HG02678 (cell line): Measurements from ENCODE around the gene PLEKHS1.
A peak's percentile ranks its signal among the peaks of the same experiment; 100 is the strongest.

Experiments
- ATAC-seq: cut with Tn5 transposase; IDR thresholded peaks from one replicate; pipeline ENCODE4 v1.9.1; 2021; ENCODE audit warnings: mild to moderate bottlenecking, moderate library complexity; ENCODE audit not compliant: unreplicated experiment

Gene PLEKHS1

DNA sequence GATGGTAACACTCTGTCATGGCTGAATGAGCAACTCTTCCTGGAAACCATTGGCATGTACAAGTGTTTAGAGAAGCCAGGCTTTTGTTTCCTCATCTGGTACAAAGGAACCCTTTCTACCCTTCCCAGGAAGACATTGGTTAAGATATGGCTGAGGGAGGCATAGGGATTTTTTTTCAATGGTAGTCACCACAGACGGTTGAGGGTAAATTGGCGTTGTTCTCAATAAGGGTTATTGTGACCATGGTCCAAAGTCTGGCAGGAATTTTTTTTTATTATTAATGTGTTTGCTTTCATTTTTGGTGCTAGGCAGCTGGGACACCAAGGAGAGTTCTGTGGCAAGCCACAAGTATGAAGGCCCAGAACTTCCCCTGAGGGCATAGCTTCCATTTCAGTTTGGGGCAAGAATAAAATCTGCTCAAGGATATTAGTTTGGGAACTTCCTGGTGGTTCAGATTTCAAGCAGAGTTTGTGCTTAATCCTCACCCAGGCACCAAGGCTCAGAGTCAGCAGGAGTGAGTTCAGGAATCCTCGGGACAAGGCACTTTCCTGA lies at the start of gene PLEKHS1:
Gene PLEKHS1 (plus strand): TSS at position 502 of the 552 bp plus-strand sequence. CDS start 3,596 bp downstream, outside the sequence.
- ATAC-seq, result no peak

DNA sequence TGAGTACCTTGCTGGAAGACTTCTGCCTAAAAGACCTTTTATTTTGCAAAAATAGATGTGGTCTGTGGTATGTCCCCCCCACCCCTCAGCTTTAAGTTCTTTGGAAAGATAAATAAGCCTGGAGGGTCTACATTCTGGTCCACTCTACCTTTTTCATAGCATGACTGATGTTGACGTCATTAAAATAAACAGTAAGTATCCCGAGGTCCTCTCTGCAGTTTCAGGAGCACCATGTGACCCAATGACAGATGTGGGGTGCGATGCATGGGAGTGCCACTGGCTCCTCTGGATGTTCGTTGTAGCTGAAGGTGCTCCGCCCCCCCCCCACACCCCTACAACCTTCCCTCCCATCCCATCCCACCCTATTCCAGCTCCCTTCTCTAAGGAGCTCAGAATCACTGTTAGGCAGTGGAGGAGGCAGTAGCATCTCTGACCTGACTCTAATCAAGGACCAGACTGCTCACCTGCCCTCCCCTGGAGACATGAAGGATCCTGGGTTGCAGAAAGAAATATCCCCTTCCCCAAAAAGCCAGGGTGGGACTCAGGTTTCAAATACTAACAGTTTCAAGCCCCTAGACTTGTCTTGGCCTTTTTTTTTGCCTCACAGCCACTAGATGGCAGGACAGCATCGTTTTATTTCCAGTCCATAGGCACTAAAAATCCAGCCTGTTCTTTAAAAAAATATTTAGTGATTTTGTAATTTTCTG lies 46.7 kb upstream of the PLEKHS1 start:
- ATAC-seq, result no peak

GRCh38 chr10:113705344-113705652 lies 46.2 kb upstream of the PLEKHS1 start:
- no peak for ATAC-seq

GRCh38 chr10:113706623-113707022 lies 44.9 kb upstream of the PLEKHS1 start:
- ATAC-seq, result no peak

DNA sequence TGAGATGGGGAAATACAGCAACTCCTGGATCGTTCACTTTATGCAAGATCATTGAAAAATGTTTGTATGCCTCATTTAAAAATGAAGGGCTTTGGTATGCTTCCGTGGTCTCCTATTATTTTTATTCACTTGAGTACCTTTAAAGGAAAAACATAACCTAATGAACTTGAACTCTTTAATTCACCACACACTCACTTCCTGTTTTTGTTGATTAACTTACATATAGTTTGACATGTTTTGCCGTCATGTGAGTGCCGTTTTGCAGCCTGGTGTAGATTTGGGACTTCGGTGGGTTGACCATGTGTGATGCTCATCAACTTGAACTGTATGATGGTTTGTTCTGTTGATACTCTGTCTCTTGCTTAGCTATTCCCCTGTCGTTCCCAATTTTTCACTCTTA lies 42.8 kb upstream of the PLEKHS1 start:
- no peak for ATAC-seq

DNA sequence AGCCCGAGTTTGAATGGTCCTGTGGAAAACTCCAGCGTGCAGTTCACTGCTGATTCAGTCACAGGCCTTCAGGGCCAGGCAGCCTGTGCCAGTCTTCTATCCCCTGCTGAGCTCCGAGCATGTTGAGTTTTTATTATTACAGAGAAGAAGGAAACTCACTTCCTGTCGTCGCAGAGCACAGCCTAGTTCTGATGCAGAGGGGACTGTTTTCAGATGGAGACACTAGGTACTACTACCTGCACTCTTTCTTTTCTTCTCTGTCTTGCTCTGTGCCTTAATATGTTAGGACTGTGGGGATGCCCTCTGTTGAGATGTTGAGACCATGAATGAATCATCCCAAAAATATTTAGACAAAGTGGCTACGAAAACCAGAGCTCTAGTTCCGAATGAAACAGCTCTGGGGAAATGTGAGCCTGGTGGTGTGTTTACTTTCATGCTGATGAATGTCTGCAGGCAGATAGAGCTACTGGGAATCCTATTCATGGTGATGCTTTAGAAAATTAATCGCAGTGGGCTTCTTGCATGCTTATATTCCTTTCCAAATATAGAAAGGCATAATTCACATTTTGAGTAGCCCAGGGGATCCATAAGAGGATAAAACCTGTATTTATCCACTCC lies 42.2 kb upstream of the PLEKHS1 start:
- no peak for ATAC-seq

- no peak for ATAC-seq
These were observed 40.3 kb upstream of the PLEKHS1 start for GRCh38 chr10:113711142-113711541.

DNA sequence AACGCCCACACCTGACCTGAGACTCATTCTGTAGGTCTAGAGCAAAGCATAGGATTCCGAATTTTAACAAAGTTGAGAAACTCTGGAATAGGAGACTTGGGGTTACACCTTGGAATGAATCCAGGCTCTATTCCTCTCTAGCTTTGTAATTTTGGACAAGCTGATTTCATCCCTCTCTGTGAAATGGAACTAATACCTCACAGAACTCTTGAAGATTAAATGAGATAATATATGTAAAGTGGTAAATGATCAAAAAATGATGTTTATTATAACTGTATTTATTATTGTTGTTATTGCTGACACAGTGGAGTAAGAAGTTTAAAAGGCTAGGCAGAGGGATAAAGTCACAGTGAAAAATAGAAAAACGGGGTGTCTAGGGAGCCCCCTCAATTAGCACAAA lies 39.5 kb upstream of the PLEKHS1 start:
- no peak for ATAC-seq

GRCh38 chr10:113712755-113713639 lies 38.5 kb upstream of the PLEKHS1 start:
- ATAC-seq, result no peak

- no peak for ATAC-seq
These were observed 37.9 kb upstream of the PLEKHS1 start for GRCh38 chr10:113713640-113713982.

DNA sequence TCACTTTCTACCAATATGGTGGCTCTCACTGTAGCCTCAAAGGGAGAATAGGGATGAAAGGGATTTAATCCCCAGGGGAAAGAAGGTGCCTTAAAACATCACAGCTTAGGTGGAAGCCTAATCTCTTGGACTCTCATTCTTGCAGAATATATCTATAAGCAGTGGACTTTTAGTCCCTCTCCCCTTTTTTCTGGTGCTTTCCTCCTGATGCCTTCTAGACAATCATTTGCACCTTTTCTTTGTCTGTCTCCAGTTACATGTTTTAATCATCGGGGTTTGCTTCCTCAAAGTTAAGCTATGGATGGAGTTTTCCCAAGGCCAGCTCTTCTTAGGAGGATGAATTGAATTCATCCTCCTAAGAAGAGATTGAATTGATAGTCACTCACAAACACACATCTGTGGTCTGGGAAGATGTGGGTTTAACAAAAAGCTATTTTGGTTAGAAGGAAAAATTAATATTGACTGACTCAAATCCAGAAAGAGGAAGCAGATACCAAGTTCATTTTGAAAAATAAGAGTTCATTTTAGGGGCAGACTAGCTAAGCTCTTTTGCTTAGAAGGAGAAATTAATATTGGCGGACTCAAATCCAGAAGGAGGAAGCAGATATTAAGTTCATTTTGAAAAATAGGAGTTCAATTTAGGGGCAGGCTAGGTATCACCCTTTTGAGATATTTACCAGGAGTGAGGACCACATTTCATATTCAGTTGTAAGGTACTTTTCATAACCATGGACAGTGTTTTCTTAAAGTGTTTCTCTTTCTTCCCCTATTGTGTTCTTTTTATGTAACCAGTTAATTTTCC lies 35.2 kb upstream of the PLEKHS1 start:
- ATAC-seq, result no peak

DNA sequence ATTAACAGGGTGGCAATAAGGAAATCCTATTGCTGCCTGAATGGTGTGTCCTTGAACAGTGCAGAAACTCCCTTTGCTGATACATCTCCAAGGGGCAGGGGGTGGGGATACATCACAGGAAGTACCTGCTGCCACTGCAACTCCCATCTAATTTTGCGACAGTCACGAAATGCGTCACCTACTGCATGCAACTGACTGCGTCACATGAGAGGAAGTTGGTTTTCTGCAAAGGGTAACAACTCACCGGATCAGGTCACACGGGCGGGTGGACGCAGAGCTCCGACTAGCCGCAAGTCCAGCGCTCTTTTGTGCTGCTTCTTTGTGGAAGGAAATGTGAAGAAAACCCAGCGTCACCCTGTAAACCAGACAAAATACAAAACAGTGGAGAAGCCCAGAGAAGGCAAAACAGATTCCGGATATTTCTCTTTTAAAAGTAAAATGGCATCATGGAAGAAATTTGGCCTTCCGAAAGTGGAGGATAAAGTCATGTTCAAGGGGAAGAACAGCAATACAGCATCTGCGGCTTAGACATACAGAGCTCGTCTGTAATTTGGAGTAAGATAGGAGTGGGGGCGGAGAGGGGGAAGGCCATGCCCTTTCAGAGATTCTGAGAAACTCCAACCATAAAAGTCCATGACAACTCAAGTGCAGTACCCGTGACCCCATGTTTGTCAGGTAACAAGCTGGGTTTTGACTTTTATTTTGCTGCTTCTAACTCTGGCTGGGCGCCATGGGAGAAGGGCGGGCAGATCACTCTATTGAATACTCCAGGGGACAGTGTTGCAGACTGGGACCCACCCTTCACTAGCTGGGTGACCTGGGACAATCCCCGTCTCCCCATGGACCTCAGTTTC lies 32.3 kb upstream of the PLEKHS1 start:
- no peak for ATAC-seq

- no peak for ATAC-seq
These were observed 31.1 kb upstream of the PLEKHS1 start for GRCh38 chr10:113720386-113720785.

- ATAC-seq, result no peak
These were observed 19.2 kb upstream of the PLEKHS1 start for GRCh38 chr10:113732160-113732881.

- ATAC-seq, result no peak
These were observed 18.5 kb upstream of the PLEKHS1 start for GRCh38 chr10:113732966-113733365.

GRCh38 chr10:113733635-113734034 lies 17.8 kb upstream of the PLEKHS1 start:
- no peak for ATAC-seq

GRCh38 chr10:113735913-113736312 lies 15.6 kb upstream of the PLEKHS1 start:
- ATAC-seq, result peak; percentile 86

DNA sequence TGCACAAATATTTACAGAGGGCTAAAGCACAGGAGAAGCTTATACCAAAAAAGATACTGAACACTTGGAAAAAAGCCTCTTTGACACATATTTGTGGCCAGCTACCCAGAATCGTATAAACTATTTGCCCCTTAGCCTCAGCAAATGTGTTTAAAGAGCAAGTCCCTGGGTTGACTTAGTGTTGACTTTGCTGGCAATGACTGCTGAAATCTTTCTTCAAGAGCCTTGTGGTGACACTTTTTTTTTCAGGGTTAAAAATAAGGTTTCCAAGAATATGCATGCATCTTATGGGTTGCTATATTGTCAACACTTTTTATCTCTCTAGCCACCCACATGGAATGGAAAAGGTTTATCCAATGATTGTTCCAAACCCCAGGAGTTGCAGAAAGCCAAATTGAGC lies 14.9 kb upstream of the PLEKHS1 start:
- ATAC-seq, result no peak

DNA sequence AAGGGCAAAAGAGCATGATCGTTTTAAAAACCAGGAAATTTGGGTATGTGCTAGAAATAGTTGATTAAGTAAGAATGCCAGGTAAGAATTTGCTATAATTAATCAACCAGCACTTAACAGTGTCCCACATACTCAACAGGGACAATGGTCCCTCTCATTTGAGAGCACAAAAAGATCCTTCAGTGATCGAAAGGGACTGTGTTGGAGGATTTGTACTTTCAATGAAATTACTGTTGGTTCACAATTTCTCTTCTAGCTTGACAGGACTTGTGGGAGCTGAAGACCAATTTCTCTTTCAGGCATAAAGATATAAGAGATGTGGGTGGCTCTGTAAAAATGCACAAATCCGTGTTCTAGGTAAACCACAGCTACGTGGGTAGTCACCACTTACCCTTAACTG lies 12.5 kb upstream of the PLEKHS1 start:
- ATAC-seq, result no peak
